Measurements from ENCODE around the gene PIGA.

The PIGA gene

GRCh38 chrX:15269618-15270521 is 65.5 kb downstream of the PIGA start, which contains the start of gene ASB9:
TSS of gene ASB9 (minus strand) at chrX:15270083. CDS start at chrX:15269874, 209 bp downstream.
- no peak for TF ChIP-seq SIN3A (IDR thresholded peaks at IDR 0.05; ENCODE audit: borderline replicate concordance, insufficient read depth, low read length)
- TF ChIP-seq POLR2AphosphoS5 (IDR thresholded peaks at IDR 0.05; ENCODE audit: low read depth, low read length) = peak; percentile 43; the same call in 1 of the 2 replicates
